ENCODE measurements around the gene PRKG1.

PRKG1 gene

DNA sequence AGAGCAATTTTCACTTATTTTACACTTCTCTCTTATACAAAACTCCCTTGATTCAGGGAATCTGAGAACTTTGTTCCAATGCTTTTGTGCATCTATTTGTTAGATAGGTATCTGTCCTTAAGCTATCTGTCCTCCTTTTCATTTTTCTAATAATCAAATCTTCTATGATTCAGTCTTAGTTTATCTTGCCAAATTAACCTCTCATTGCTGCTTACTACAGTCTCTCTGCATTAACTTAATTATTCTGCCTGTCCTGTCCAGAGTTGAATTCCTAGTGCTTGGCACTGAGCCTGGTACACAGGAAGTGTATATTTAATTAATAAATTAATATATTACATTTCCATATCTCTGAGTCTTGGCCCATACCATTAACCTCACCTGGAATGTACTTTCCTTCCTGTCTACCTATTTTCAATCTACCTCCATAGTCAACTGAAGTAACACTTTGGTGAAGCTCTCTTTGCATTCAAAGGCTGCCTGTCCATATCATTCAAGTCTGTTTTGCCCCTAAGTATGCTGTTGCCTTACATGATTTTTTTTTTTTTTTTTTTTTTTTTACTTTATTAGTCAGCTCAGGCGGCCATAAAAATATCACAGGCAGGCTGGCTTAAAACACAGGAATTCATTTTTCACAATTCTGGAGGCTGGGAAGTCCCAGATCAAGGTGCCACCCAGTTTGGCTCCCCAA is 691.1 kb downstream of the PRKG1 start:
- Histone ChIP-seq H3K4me3 (ENCODE audit: insufficient read depth, low read length, poor library complexity, severe bottlenecking) (no peak overlapping the region), H3K36me3 (ENCODE audit: low read length) (no peaks in the 10 kb centered on the region), H3F3A (ENCODE audit: insufficient read depth) (no peaks in the 10 kb centered on the region), H3K9me3 (ENCODE audit: insufficient read depth, low read length) (no peaks in the 10 kb centered on the region), H3K27me3 (ENCODE audit: low read length) (no peaks in the 10 kb centered on the region), H3K9ac (ENCODE audit: low read length) (no peak overlapping the region), H3K27ac (ENCODE audit: low read depth, low read length) (no peak overlapping the region), H4K20me1 (ENCODE audit: low read depth, low read length) (no peaks in the 10 kb centered on the region), H3K79me2 (ENCODE audit: insufficient read depth, low read length) (no peaks in the 10 kb centered on the region), H2AFZ (ENCODE audit: low read depth, low read length, severe bottlenecking) (no peak overlapping the region), H3K4me2 (ENCODE audit: low read depth, low read length, poor library complexity, severe bottlenecking) (no peak overlapping the region), H3K9me2 (replicated peaks; ENCODE audit: insufficient read depth, low read length) (no peaks in the 10 kb centered on the region)
- TF ChIP-seq EZH2phosphoT487 (conservative IDR thresholded peaks at IDR 0.05; ENCODE audit: low read length) (no peak), CTCF (IDR thresholded peaks at IDR 0.05; ENCODE audit: insufficient read depth, low read length, poor library complexity, severe bottlenecking) (no peak)

- Histone ChIP-seq H3K27me3 (ENCODE audit: low read length) (no peaks in the 10 kb centered on the region), H3K4me2 (ENCODE audit: low read depth, low read length, poor library complexity, severe bottlenecking) (no peak overlapping the region), H3K4me3 (ENCODE audit: insufficient read depth, low read length, poor library complexity, severe bottlenecking) (no peak overlapping the region), H3K9me2 (replicated peaks; ENCODE audit: insufficient read depth, low read length) (no peaks in the 10 kb centered on the region), H2AFZ (ENCODE audit: low read depth, low read length, severe bottlenecking) (no peak overlapping the region), H3K9me3 (ENCODE audit: insufficient read depth, low read length) (no peaks in the 10 kb centered on the region), H3F3A (ENCODE audit: insufficient read depth) (no peaks in the 10 kb centered on the region), H4K20me1 (ENCODE audit: low read depth, low read length) (no peaks in the 10 kb centered on the region), H3K27ac (ENCODE audit: low read depth, low read length) (no peak overlapping the region), H3K9ac (ENCODE audit: low read length) (no peak overlapping the region), H3K79me2 (ENCODE audit: insufficient read depth, low read length) (no peaks in the 10 kb centered on the region), H3K36me3 (ENCODE audit: low read length) (no peaks in the 10 kb centered on the region)
- no peak for TF ChIP-seq EZH2phosphoT487 (conservative IDR thresholded peaks at IDR 0.05; ENCODE audit: low read length)
- TF ChIP-seq CTCF (IDR thresholded peaks at IDR 0.05; ENCODE audit: insufficient read depth, low read length, poor library complexity, severe bottlenecking): no peak
These were observed 692.3 kb downstream of the PRKG1 start for GRCh38 chr10:51766423-51767102.

GRCh38 chr10:51767103-51767763 is 692.9 kb downstream of the PRKG1 start:
- H3K4me3 ChIP-seq (ENCODE audit: insufficient read depth, low read length, poor library complexity, severe bottlenecking): no peak overlapping the region
- H3K27me3 ChIP-seq (ENCODE audit: low read length): no peaks in the 10 kb centered on the region
- TF ChIP-seq CTCF (IDR thresholded peaks at IDR 0.05; ENCODE audit: insufficient read depth, low read length, poor library complexity, severe bottlenecking) (no peak), EZH2phosphoT487 (conservative IDR thresholded peaks at IDR 0.05; ENCODE audit: low read length) (no peak)
- no peak overlapping the region for H2AFZ ChIP-seq (ENCODE audit: low read depth, low read length, severe bottlenecking)
- no peaks in the 10 kb centered on the region for H4K20me1 ChIP-seq (ENCODE audit: low read depth, low read length)
- H3K9me2 ChIP-seq (replicated peaks; ENCODE audit: insufficient read depth, low read length): no peaks in the 10 kb centered on the region
- H3F3A ChIP-seq (ENCODE audit: insufficient read depth): no peaks in the 10 kb centered on the region
- H3K9me3 ChIP-seq (ENCODE audit: insufficient read depth, low read length): no peaks in the 10 kb centered on the region
- no peak overlapping the region for H3K27ac ChIP-seq (ENCODE audit: low read depth, low read length)
- no peaks in the 10 kb centered on the region for H3K36me3 ChIP-seq (ENCODE audit: low read length)
- no peak overlapping the region for H3K9ac ChIP-seq (ENCODE audit: low read length)
- H3K4me2 ChIP-seq (ENCODE audit: low read depth, low read length, poor library complexity, severe bottlenecking): no peak overlapping the region
- H3K79me2 ChIP-seq (ENCODE audit: insufficient read depth, low read length): no peaks in the 10 kb centered on the region
